Transverse colon (tissue), 3 donors: ENCODE measurements around the gene FUOM.

ENCODE experiments used
- CTCF ChIP-seq, 5 experiments: fragments of 200-600 bp in 3 of 5; fragments of 450-650 bp in 2 of 5; sonication (generic) in 3 of 5; IDR thresholded peaks; 1 replicate in 2 of 5; 2 replicates in 3 of 5; pipeline ENCODE4 v1.5.1; 2016 to 2017; ENCODE audit warnings: antibody characterized with exemption in 5 of 5, inconsistent platforms in 3 of 5, mild to moderate bottlenecking in 2 of 5, moderate library complexity in 1 of 5
- POLR2A ChIP-seq: fragments of 450-650 bp; IDR thresholded peaks from one replicate; pipeline ENCODE4 v1.6.1; 2016; ENCODE audit warnings: antibody characterized with exemption, mild to moderate bottlenecking, moderate library complexity

GRCh38 chr10:133310399-133310755 is 47.4 kb downstream of the FUOM start:
- TF ChIP-seq CTCF (IDR thresholded peaks at IDR 0.05), result no peak
- TF ChIP-seq POLR2A, result no peak
